HG03066 (cell line): ENCODE measurements around the gene NBPF26.
"Not testable (repeated sequence)": the region's sequence is repeated elsewhere in the genome, so short reads cannot be mapped to it uniquely, and the experiment has no call there.

Source experiments
- ATAC-seq: cut with Tn5 transposase; IDR thresholded peaks from one replicate; pipeline ENCODE4 v1.9.1; 2021; ENCODE audit warnings: low read depth; ENCODE audit not compliant: unreplicated experiment

NBPF26 gene

DNA sequence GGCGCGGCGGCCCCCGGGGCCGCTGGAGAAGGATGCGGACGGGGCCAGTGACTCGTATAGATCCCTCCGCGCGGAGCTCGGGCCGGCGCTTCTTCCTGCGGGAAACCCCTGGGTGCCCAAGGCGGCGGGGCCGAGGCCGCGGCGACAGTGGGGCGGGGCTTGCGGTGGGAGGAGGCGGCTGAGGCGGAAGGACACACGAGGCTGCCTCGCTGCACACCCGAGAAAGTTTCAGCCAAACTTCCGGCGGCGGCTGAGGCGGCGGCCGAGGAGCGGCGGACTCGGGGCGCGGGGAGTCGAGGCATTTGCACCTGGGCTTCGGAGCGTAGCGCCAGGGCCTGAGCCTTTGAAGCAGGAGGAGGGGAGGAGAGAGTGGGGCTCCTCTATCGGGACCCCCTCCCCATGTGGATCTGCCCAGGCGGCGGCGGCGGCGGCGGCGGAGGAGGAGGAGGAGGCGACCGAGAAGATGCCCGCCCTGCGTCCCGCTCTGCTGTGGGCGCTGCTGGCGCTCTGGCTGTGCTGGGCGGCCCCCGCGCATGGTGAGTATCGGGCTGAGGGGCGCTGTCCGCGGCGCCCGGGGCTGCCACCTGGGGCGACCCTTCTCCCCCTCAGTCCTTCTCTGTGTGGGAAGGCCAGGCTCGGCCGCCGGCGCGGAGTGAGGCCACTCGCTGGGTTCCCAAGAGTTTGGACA, at the start of gene NBPF26:
TSS of gene NBPF26 (plus strand) at position 231 of the 688 bp plus-strand sequence.
- not testable (repeated sequence) for ATAC-seq

DNA sequence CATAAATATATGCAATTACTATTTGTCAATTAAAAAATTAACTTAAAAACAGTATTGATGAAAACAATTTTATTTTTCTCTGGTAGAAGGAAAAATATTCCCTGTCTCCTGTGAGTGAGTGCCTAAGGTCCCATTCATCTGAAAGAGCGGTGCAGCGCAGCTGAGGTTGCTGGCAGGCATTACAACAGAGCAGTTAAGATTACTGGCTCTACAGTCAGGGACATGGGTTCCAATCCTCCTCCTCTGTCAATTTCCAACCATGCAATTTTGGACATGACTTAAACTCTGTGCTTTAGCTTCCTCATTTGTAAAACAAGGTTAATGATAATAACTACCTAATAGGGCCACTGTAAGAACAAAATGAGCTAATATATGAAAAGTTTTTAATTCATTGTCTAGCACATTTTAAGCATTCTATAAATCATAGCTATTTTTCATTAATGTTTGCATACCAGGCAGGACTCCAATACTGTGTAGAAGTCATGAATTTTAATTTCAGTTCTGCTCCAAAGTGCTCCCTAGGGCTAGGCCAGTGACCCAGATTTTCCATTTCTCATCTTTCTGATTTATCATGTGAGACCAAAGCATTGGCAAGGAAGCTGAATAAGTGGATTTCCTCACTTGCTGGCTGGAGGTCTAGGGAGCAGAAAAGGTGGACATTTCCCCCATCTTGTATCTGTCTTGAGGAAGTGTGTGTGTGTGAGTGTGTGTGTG, 43.5 kb upstream of the NBPF26 start:
- ATAC-seq, result not testable (repeated sequence)

DNA sequence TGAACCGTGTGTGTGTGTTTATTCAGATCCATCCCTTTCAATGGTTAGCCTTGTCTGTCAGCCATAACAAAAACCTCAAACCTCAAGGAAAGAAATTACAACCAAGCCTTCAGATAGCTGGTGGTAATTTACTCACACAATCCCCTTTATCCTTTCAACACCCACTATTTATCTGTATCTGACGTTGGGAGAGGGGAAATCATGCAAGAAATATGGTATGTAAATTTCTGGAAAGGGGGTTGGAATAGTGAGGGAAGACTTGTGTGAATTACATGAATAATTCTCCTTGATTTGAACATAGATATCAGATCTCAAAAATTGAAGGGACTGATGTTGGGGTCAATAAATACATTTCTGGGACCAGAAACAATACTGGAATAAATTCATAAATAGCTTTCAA, 42.8 kb upstream of the NBPF26 start:
- not testable (repeated sequence) for ATAC-seq

DNA sequence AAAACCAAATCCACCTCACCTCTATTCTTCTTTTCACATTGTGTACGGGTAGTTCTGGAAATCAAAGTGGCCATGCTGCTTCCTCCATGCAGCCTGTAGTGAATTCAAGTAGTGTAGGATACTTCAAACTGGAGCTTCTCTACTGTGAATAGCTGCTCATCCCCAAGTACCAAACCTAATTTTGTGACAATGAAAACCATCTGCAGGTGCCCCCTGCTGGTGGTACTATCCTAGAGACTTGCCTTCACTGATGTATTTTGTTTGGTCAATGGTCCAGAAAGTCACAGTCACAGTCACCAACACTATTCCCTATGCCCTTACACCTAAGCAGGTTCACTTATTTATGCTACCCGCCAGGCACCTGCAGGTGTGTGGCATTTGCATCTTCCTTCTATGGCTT, 39.3 kb upstream of the NBPF26 start:
- ATAC-seq, result not testable (repeated sequence)

DNA sequence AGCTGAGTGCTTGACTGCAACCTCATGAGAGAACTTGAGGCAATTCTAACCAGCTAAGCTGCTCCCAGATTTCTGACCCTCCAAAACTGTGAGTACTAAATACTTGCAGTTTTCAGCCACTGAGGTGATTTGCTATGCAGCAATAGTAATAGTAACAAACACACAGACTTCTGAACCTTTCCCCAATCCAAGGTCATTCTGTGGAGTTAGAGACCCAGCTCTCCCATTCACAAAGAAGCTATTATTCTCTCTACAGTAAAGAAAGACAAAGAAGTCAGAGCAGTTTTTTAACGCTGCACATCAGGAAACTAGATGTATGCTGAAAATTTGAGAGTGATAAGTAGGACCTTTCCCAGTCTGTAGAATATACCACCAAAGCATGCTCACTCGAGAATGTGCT, 38.1 kb upstream of the NBPF26 start:
- ATAC-seq, result not testable (repeated sequence)

DNA sequence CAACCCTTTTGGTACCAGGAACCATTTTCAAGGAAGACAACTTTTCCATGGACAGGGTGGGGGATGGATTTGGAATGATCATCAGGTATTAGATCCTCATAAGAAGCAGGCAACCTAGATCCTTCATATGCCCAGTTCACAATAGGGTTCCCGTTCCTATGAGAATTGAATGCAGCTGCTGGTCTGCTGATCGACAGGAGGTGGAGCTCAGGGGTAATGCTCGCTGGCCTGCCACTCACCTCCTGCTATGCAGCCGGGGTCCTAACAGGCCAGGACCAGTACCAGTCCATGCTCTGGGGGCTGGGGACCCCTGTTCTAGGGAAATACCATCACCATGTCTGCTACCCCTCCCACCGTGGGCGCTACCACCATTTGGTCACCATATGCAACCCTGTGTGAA, 36.5 kb upstream of the NBPF26 start:
- ATAC-seq, result not testable (repeated sequence)

DNA sequence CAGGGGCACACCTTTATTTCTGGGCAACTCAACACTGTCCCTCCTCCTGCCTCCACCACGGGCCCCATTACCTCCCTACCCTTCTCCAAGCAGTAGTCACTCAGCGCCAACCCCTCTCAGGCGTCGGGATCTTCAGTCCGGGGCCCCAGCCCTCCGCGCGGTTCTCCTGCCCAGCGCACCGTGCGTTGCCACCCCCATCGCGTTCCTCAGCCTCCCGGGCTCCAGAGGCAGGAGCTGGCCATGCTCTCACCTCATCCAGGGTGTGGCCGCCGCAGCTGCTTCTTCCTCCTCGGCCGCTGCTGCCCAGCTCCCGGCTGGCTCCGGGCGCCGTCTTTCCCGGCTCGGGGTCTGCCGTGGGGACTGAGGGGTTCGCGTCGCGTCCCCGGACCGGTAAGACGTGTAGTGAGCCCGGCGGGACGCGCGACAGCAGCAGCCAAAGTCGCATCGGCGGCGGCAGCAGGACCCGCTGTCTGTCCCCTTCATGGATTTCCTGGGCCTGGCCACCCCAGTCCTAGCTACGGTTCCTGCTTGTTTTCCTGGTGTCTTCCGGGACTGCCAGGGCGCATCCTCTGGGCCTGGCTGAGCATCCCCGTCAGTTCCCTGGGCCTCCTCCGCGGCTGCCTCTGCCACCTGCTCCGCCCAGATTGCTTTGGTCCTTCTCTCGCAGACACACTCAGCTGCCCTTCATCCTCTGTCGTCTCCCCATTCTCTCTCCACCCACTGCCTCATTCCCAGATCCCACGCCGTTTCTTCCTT, 22.8 kb upstream of the NBPF26 start:
- ATAC-seq, result not testable (repeated sequence)

DNA sequence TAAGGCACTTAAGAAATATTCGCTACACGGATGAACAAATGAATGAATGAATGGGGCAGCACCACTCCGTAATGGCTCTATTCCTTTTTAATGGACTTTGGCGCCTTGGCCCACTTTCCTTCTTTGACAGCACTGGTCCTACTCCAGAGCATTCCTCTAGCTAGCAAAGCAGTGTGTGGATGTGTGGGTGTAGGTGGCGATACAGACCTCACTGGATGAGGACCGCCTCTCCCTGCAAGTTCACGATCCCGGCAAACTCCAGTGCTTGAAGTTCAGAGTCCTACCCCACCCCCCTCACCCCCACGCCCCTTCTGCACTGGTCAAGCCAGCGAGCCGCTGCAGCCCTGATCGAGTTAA, 409 bp upstream of the NBPF26 start:
- ATAC-seq, result not testable (repeated sequence)

DNA sequence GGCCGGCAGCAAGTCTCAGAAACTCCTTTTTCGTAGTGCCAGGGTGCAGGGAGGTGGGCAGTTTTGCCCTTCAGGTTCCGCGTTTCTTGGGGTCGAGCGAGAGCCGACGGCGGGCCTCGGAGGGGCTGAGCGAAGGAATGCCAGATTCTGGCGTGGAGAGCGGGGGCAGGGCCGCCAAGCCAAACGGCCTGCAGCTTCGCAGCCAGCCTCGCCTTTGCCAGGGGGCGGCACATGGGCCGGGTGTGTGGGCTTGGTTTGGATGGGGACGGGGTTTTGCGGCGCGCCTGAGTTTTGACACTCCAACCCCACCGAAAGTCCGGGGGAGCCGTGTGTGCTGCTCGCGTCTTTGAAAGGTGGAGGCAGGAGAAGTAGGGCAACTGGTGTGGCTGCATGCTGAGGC, 762 bp downstream of the NBPF26 start:
- ATAC-seq, result not testable (repeated sequence)

DNA sequence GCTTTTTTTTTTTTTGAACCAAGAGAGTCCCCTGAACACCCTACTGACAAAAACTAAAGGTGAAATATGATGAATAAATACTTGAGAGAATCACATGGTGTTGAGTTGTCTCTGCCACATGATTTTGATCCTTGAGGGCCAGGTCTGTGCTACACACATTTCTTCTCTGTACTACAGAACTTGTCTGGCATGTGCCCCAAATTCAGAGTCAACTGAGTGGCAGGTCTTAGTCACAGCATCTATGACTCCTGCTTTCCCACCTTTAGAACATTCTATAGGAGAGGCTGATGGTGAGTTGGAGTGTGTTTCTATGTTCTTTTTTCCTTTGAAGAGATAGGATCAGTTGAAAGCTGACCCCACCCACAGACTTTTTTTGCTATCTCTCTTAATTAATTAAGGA, 5.1 kb downstream of the NBPF26 start:
- ATAC-seq, result not testable (repeated sequence)

DNA sequence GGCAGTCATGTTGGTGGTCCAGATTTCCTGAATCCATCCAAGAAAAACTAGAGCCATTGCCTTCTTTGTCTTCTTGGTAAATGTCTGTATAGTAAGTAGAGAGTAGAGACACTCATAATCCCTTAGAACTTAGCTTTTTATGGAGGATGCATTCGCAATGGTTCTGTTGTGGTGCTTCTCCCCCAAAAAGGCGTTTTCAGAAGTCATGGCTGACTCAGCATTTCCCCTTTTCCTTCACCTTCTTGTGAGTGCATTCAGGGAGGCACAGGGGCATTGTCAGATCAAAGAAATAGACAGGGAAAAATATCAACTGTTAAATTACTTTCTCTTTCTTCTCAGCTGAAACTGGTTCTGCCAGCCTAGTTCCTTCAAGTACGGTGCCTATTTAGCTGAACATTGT, 45.3 kb downstream of the NBPF26 start:
- not testable (repeated sequence) for ATAC-seq

DNA sequence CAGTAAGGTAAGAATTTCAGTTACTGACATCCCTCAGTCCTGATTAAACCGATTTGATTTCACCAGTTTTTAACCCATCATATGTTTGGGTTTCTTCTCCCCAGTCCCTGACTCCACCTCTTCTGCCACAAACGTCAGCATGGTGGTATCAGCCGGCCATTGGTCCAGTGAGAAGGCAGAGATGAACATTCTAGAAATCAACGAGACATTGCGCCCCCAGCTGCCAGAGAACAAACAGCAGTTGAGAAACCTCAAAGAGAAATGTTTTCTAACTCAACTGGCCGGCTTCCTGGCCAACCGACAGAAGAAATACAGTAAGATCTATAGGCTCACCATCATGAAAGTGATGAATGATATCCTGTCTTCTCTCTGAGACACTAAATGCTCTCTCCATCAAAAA, 81.7 kb downstream of the NBPF26 start:
- ATAC-seq, result not testable (repeated sequence)

DNA sequence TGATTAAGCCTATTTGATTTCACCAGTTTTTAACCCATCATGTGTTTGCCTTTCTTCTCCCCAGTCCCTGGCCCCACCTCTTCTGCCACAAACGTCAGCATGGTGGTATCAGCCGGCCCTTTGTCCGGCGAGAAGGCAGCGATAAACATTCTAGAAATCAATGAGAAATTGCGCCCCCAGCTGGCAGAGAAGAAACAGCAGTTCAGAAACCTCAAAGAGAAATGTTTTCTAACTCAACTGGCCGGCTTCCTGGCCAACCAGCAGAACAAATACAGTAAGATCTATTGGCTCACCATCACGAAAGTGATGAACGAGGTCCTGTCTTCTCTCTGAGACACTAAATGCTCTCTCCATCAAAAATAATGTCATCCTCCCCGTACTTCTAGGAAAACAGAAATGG, 88.1 kb downstream of the NBPF26 start:
- not testable (repeated sequence) for ATAC-seq

DNA sequence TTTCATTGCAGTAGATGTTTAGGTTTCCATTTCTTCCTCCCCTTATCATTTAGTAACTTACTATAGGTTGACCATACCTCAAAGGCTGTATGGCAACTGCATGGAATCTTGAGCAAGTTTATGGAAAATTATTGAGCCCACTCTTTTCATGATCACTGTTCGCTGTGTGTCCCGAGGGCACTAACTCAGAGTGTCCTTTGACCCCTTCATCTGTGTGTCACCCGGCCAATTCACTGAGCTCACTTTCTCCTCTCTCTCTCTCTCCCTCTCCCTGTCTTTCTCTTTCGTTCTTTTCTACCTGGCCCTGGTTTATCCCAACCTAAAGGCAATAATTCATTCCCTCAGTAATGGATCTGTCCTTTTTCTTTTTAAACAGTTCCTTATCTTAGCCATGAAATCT, 101.3 kb downstream of the NBPF26 start:
- ATAC-seq, result not testable (repeated sequence)

DNA sequence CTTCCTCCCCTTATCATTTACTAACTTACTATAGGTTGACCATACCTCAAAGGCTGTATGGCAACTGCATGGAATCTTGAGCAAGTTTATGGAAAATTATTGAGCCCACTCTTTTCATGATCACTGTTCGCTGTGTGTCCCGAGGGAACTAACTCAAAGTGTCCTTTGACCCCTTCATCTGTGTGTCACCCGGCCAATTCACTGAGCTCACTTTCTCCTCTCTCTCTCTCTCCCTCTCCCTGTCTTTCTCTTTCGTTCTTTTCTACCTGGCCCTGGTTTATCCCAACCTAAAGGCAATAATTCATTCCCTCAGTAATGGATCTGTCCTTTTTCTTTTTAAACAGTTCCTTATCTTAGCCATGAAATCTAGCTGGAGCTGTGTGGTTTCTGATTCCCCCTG, 102.9 kb downstream of the NBPF26 start:
- ATAC-seq, result not testable (repeated sequence)

DNA sequence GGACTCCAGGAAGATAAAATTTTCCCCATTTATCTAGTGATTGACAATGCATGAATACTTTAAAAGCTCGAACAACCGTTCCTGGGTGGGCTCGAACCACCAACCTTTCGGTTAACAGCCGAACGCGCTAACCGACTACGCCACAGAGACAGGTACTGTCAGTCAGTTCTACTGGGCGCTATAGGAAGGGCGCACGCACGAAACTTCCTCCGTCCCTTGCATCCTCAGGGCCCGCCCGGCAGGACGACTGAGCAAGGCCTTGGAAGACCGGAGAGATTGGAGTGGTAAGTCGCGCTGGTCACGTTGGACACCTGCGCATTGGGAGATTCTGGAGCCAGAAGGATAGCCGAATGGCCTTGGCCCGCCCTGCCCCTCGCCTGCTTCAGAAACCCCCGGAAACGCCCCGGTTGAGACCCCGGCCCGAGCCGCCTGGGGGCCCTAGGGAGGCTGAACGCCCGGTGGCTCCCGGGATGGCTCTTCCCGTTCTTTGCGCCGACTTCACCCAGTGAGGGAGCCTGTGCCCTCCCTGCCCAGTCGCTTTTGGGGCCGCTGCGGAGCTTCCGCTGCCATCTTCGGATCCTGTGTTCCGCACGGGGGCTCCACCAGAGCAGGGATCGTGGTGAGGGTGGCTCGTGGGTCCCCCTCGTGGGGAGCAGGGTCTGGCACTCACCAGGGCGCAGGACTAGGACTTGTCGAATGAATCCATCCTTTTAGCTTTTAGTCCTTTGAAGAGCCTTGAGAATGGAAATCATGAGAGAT, 120.6 kb downstream of the NBPF26 start:
- not testable (repeated sequence) for ATAC-seq

DNA sequence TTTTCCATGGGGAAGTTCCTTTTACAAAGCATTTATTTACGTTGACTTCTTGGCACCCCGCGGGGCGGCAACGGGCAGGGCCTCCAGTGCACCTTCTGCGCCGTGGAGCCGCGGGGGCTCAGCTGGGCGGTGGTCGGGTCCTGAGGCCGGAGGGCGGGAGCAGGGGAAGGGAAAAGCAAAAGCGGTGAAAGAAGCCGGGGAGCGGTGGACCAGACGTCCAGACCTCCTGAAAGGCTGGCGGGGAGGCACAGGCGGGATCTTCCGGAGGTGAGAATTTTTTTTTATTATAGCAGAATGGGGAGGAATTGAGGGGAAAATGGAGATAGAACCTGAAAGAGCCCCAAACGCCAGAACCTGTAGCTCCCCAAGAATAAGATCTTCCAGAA, 121.2 kb downstream of the NBPF26 start:
- not testable (repeated sequence) for ATAC-seq

DNA sequence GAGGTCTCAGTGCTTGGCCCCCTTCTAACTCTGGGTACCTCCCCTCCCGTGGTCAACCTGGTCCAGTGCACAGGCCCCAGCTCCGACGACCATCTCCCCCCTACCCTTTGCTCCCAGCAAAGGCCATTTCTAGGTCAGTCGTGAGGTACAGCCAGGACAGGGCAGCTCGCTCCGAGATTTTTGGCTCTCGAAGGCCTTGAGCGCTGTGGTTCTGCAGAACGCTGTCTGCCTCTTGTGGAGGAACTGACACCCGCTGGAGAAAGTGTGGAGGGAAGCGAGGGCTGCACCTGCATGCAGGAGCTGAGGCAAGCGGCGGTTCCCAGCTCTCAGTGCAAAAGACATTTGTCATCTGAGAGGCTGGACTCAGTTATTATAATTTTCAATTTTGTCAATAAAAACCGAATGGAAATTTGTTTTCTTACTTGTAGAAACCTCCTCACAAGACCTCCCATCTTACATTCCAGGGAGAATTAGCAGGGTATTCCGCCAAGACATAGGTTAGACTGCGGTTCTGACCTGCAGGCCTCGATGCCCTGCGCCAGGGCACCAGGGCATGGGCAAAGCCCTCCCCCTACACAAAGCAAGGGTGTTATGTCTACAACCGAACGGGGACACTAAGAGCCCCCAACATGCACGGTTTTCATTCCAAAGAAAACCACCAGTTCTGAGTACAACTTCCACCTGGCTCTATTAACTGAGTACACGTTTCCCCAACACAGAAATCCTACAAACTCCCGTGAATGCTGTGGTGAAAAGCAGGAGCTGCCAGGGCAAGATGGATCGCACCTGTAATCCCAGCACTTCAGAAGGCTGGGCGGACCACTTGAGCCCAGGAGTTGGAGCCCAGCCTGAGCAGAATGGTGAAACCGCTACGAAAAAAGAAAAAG, 125.9 kb downstream of the NBPF26 start:
- ATAC-seq, result not testable (repeated sequence)

DNA sequence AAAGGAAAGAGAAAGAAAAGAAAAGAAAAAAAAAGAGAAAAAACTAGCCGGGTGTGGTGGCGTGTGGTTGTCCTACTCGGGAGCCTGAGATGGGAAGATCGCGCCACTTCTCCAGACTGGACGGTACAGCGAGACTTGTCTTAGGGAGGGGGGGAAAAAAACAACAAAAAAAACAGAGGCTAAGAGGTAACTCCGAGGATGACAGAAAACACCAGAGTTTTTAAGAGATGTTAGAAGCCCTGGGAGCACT, 126.5 kb downstream of the NBPF26 start:
- not testable (repeated sequence) for ATAC-seq
